Gastrocnemius medialis (tissue), 4 donors: ENCODE measurements around the gene MAEA.

Experiments
- CTCF ChIP-seq, 5 experiments: fragments of 450-650 bp in 3 of 5; fragments of 200-600 bp in 2 of 5; sonication (generic) in 2 of 5; IDR thresholded peaks in 4 of 5; conservative IDR thresholded peaks in 1 of 5; 1 replicate in 4 of 5; 2 replicates in 1 of 5; pipeline ENCODE4 v1.5.1; 2016 to 2019; ENCODE audit warnings: antibody characterized with exemption in 5 of 5, mild to moderate bottlenecking in 3 of 5, moderate library complexity in 3 of 5
- POLR2A ChIP-seq, 2 donors: fragments of 450-650 bp; IDR thresholded peaks; one replicate each; pipeline ENCODE4 v1.6.1; 2017; ENCODE audit warnings: antibody characterized with exemption in 2 of 2, mild to moderate bottlenecking in 2 of 2, moderate library complexity in 2 of 2

- no peak for TF ChIP-seq CTCF (IDR thresholded peaks at IDR 0.05 in 4 of 5, conservative IDR thresholded peaks at IDR 0.05 in 1 of 5)
- TF ChIP-seq POLR2A (IDR thresholded peaks at IDR 0.05) = no peak
Measured at GRCh38 chr4:1369479-1370079, 79.9 kb downstream of the MAEA start.
